SK-N-MC (cell line): Measurements from ENCODE around the gene SMPD3.

Source experiments
- DNase-seq: peaks from one replicate; pipeline ENCODE4 v3.0.0-alpha.2; 2011; ENCODE audit warnings: low read depth, low spot score
- H3K27ac ChIP-seq: fragments of 200-600 bp; sonication (generic); 2 replicates; pipeline ENCODE4 v1.5.1; 2016; ENCODE audit warnings: mixed run types
- H3K36me3 ChIP-seq: fragments of 200-600 bp; sonication (generic); 2 replicates; pipeline ENCODE4 v1.6.1; 2017; ENCODE audit warnings: antibody characterized with exemption, low read length, mixed read lengths; ENCODE audit not compliant: insufficient read depth
- H3K4me3 ChIP-seq: fragments of 200-600 bp; sonication (generic); 2 replicates; pipeline ENCODE4 v1.5.1; 2016
- H3K9ac ChIP-seq: fragments of 200-600 bp; sonication (generic); 2 replicates; pipeline ENCODE4 v1.8.0; 2017; ENCODE audit warnings: mixed run types, mixed read lengths; ENCODE audit not compliant: insufficient read length
- H3K9me3 ChIP-seq: fragments of 200-600 bp; sonication (generic); 2 replicates; pipeline ENCODE4 v1.6.1; 2017; ENCODE audit warnings: low read depth, mild to moderate bottlenecking, antibody characterized with exemption, low read length, moderate library complexity, mixed read lengths
- EZH2 ChIP-seq: fragments of 200-600 bp; sonication (generic); IDR thresholded peaks from one replicate; pipeline ENCODE4 v1.6.1; 2017; ENCODE audit warnings: antibody characterized with exemption
- FOXP2 ChIP-seq: optimal IDR thresholded peaks from 2 replicates; pipeline ENCODE3; 2011; ENCODE audit warnings: mild to moderate bottlenecking, moderate library complexity; ENCODE audit not compliant: insufficient read depth; ENCODE audit errors: extremely low read length, control extremely low read depth
- POLR2AphosphoS5 ChIP-seq: IDR thresholded peaks from 2 replicates; pipeline ENCODE4 v1.6.1; 2012; ENCODE audit warnings: mild to moderate bottlenecking, low read depth, low read length, borderline replicate concordance

SMPD3 gene

GRCh38 chr16:68420366-68420942 is 27.9 kb downstream of the SMPD3 start:
- no peak for DNase-seq
- TF ChIP-seq EZH2, result no peak
- no peak for TF ChIP-seq POLR2AphosphoS5
- TF ChIP-seq FOXP2, result no peak
- H3K9me3 ChIP-seq, result no peaks in the 10 kb centered on the region

GRCh38 chr16:68417711-68418301 is 30.5 kb downstream of the SMPD3 start:
- H3K9ac ChIP-seq, result no peak overlapping the region
- TF ChIP-seq EZH2 (no peak), POLR2AphosphoS5 (no peak), FOXP2 (no peak)
- H3K9me3 ChIP-seq, result no peaks in the 10 kb centered on the region
- H3K4me3 ChIP-seq, result no peak overlapping the region
- no peak for DNase-seq
- no peak overlapping the region for H3K27ac ChIP-seq
- no peaks in the 10 kb centered on the region for H3K36me3 ChIP-seq

More at GRCh38 chr16:68420366-68420942, 27.9 kb downstream of the SMPD3 start:
- Histone ChIP-seq H3K27ac (no peak overlapping the region), H3K9ac (no peak overlapping the region), H3K36me3 (no peaks in the 10 kb centered on the region), H3K4me3 (no peak overlapping the region)

GRCh38 chr16:68416057-68417046 is 32.0 kb downstream of the SMPD3 start:
- H3K27ac ChIP-seq, result no peak overlapping the region
- TF ChIP-seq FOXP2 (no peak), POLR2AphosphoS5 (no peak), EZH2 (no peak)
- no peak overlapping the region for H3K9ac ChIP-seq
- no peaks in the 10 kb centered on the region for H3K36me3 ChIP-seq
- H3K4me3 ChIP-seq, result no peak overlapping the region
- H3K9me3 ChIP-seq, result no peaks in the 10 kb centered on the region
- no peak for DNase-seq

- DNase-seq, result no peak
- H3K9ac ChIP-seq, result no peak overlapping the region
- no peaks in the 10 kb centered on the region for H3K36me3 ChIP-seq
- H3K4me3 ChIP-seq, result no peak overlapping the region
- TF ChIP-seq POLR2AphosphoS5 (no peak), EZH2 (no peak), FOXP2 (no peak)
- no peak overlapping the region for H3K27ac ChIP-seq
- no peaks in the 10 kb centered on the region for H3K9me3 ChIP-seq
These were observed 33.7 kb downstream of the SMPD3 start for GRCh38 chr16:68414581-68414980.

GRCh38 chr16:68412061-68412460 is 36.2 kb downstream of the SMPD3 start:
- DNase-seq, result no peak
- Histone ChIP-seq H3K27ac (no peak overlapping the region), H3K9me3 (no peaks in the 10 kb centered on the region), H3K9ac (no peak overlapping the region), H3K36me3 (no peaks in the 10 kb centered on the region), H3K4me3 (no peak overlapping the region)
- TF ChIP-seq EZH2, result no peak
- TF ChIP-seq FOXP2, result no peak
- no peak for TF ChIP-seq POLR2AphosphoS5

- H3K9me3 ChIP-seq, result no peaks in the 10 kb centered on the region
- H3K27ac ChIP-seq, result no peak overlapping the region
- TF ChIP-seq FOXP2 (no peak), EZH2 (no peak), POLR2AphosphoS5 (no peak)
- H3K4me3 ChIP-seq, result no peak overlapping the region
- no peak for DNase-seq
- H3K9ac ChIP-seq, result no peak overlapping the region
- no peaks in the 10 kb centered on the region for H3K36me3 ChIP-seq
These were observed 37.2 kb downstream of the SMPD3 start for GRCh38 chr16:68411086-68411485.

GRCh38 chr16:68408967-68409366 is 39.3 kb downstream of the SMPD3 start:
- no peak overlapping the region for H3K9ac ChIP-seq
- TF ChIP-seq EZH2 (no peak), FOXP2 (no peak), POLR2AphosphoS5 (no peak)
- H3K4me3 ChIP-seq, result no peak overlapping the region
- no peak overlapping the region for H3K27ac ChIP-seq
- H3K9me3 ChIP-seq, result no peaks in the 10 kb centered on the region
- no peak for DNase-seq
- H3K36me3 ChIP-seq, result no peaks in the 10 kb centered on the region

GRCh38 chr16:68408428-68408827 is 39.9 kb downstream of the SMPD3 start:
- Histone ChIP-seq H3K9ac (no peak overlapping the region), H3K4me3 (no peak overlapping the region), H3K27ac (no peak overlapping the region), H3K36me3 (no peaks in the 10 kb centered on the region), H3K9me3 (no peaks in the 10 kb centered on the region)
- TF ChIP-seq FOXP2 (no peak), EZH2 (no peak), POLR2AphosphoS5 (no peak)
- no peak for DNase-seq
